HepG2 (cell line): ENCODE measurements around the gene CENPP. TPM values are rescaled to one million over a fixed set of nuclear protein-coding genes. Genes with fewer than 3 reads are reported as not detected.

ENCODE experiments used
- ATAC-seq: fragments of 200-7000 bp; cut with Tn5 transposase; 3 replicates; pipeline ENCODE4 v1.9.1; 2020; ENCODE audit warnings: mild to moderate bottlenecking, moderate library complexity
- BruUV-seq: library from RNA; stranded (reverse); fragments of 400-500 nt; replicated peaks from 2 replicates; lab custom pipeline; 2021; lab: Mats Ljungman, UMichigan
- CTCF ChIA-PET: fragments of 300-600 bp; formaldehyde crosslinking; extraction: SDS; loops from one replicate; lab custom pipeline; 2021; ENCODE audit warnings: low total read pairs, inconsistent platforms, low intra/inter-chr PET ratio; lab: Yijun Ruan, JAX
- POLR2A ChIA-PET: fragments of 350-600 bp; sonication (Branson Sonifier 250); formaldehyde crosslinking; loops from one replicate; lab custom pipeline; 2020; ENCODE audit warnings: antibody characterized with exemption, inconsistent platforms; lab: Yijun Ruan, JAX
- DNase-seq: peaks from one replicate; pipeline ENCODE4 v3.0.0-alpha.2; 2015; ENCODE audit warnings: low spot score
- FAIRE-seq: peaks from 3 replicates; lab custom pipeline; 2011; peaks lifted over from hg19 to GRCh38; lab: Jason Lieb, UNC
- H2AFZ ChIP-seq: one replicate; pipeline ENCODE4 v1.6.1; 2011; ENCODE audit warnings: low read length, inconsistent platforms
- H3K27ac ChIP-seq: fragments of 300-600 bp; 3 replicates; pipeline ENCODE4 v1.8.0; 2011; ENCODE audit warnings: mixed run types, mild to moderate bottlenecking, mixed read lengths, low read length, inconsistent platforms; ENCODE audit not compliant: insufficient read depth; ENCODE audit errors: extremely low read length
- H3K27me3 ChIP-seq, 2 experiments: fragments of 200-600 bp in 1 of 2; 2 replicates in 1 of 2; 3 replicates in 1 of 2; pipeline versions ENCODE4 v1.6.0 to v1.8.0; 2011; ENCODE audit warnings: low read length in 2 of 2, mild to moderate bottlenecking in 2 of 2, moderate library complexity in 2 of 2, inconsistent platforms in 1 of 2; ENCODE audit not compliant: insufficient read depth in 2 of 2, control insufficient read depth in 1 of 2
- H3K36me3 ChIP-seq, 2 experiments: fragments of 200-600 bp in 1 of 2; replicated peaks in 1 of 2; 2 replicates in 1 of 2; 3 replicates in 1 of 2; pipeline versions ENCODE4 v1.5.1 to v1.8.0; 2011; ENCODE audit warnings: low read length in 2 of 2, inconsistent platforms in 1 of 2; ENCODE audit not compliant: insufficient read depth in 2 of 2, control insufficient read depth in 1 of 2
- H3K4me1 ChIP-seq: 2 replicates; pipeline ENCODE4 v1.5.1; 2012; ENCODE audit warnings: low read length, inconsistent platforms; ENCODE audit not compliant: insufficient read depth
- H3K4me2 ChIP-seq: 2 replicates; pipeline ENCODE4 v1.6.0; 2011; ENCODE audit warnings: low read depth, low read length, inconsistent platforms
- H3K4me3 ChIP-seq, 3 experiments: fragments of 200-600 bp in 1 of 3; sonication (generic), shearing (Covaris generic) in 1 of 3; replicated peaks in 1 of 3; 2 replicates each; pipeline ENCODE4 v1.5.1; 2011 to 2016; ENCODE audit warnings: low read length in 3 of 3, inconsistent platforms in 2 of 3, low read depth in 2 of 3, mild to moderate bottlenecking in 2 of 3, control low read depth in 1 of 3, mixed read lengths in 1 of 3; ENCODE audit not compliant: insufficient read depth in 1 of 3
- H3K79me2 ChIP-seq: one replicate; pipeline ENCODE4 v1.6.1; 2011; ENCODE audit warnings: low read length, inconsistent platforms; ENCODE audit not compliant: insufficient read depth
- H3K9ac ChIP-seq: 2 replicates; pipeline ENCODE4 v1.6.0; 2011; ENCODE audit warnings: mild to moderate bottlenecking, low read depth, low read length, inconsistent platforms; ENCODE audit not compliant: insufficient read depth
- H3K9me3 ChIP-seq: 2 replicates; pipeline ENCODE4 v1.5.1; 2012; ENCODE audit warnings: mild to moderate bottlenecking, low read length
- H4K20me1 ChIP-seq: 2 replicates; pipeline ENCODE4 v1.6.0; 2011; ENCODE audit warnings: inconsistent platforms, mild to moderate bottlenecking, low read length, moderate library complexity; ENCODE audit not compliant: insufficient read depth
- CHD4 ChIP-seq: fragments of 200-600 bp; sonication (generic); IDR thresholded peaks from 2 replicates; pipeline ENCODE4 v1.7.0; 2017; ENCODE audit warnings: mild to moderate bottlenecking, low read length, borderline replicate concordance
- FOXP1 ChIP-seq, 2 experiments: fragments of 450-650 bp in 1 of 2; IDR thresholded peaks; 2 replicates each; pipeline ENCODE4 v1.6.1; 2017 to 2018; ENCODE audit warnings: antibody characterized with exemption in 1 of 2
- GFI1 ChIP-seq: sonication (generic); formaldehyde crosslinking; IDR thresholded peaks from 2 replicates; pipeline ENCODE4 v1.5.0; 2020; ENCODE audit warnings: missing genetic modification reagents, mild to moderate bottlenecking, borderline replicate concordance
- NFE2L2 ChIP-seq: fragments of 150-350 bp; IDR thresholded peaks from 2 replicates; pipeline ENCODE4 v1.6.1; 2014; ENCODE audit warnings: low read length
- SALL1 ChIP-seq: sonication (generic); formaldehyde crosslinking; IDR thresholded peaks from 2 replicates; pipeline ENCODE4 v1.8.0; 2022; ENCODE audit warnings: mild to moderate bottlenecking, missing genetic modification reagents
- SRY ChIP-seq: sonication (generic); formaldehyde crosslinking; IDR thresholded peaks from 2 replicates; pipeline ENCODE4 v1.8.0; 2022; ENCODE audit warnings: mild to moderate bottlenecking, missing genetic modification reagents
- XBP1 ChIP-seq: sonication (generic); formaldehyde crosslinking; IDR thresholded peaks from 2 replicates; pipeline ENCODE4 v1.5.0; 2020; ENCODE audit warnings: missing genetic modification reagents
- ZFP90 ChIP-seq: sonication (generic); formaldehyde crosslinking; IDR thresholded peaks from 2 replicates; pipeline ENCODE4 v1.8.0; 2022; ENCODE audit warnings: missing genetic modification reagents, mild to moderate bottlenecking, inconsistent platforms, borderline replicate concordance
- ZNF24 ChIP-seq: fragments of 450-650 bp; IDR thresholded peaks from 2 replicates; pipeline ENCODE4 v1.6.1; 2017; ENCODE audit warnings: antibody characterized with exemption, mild to moderate bottlenecking
- ZNF678 ChIP-seq: sonication (generic); formaldehyde crosslinking; IDR thresholded peaks from 2 replicates; pipeline ENCODE4 v1.4.0; 2020; ENCODE audit warnings: mild to moderate bottlenecking, missing genetic modification reagents
- ZNF75D ChIP-seq: sonication (generic); formaldehyde crosslinking; IDR thresholded peaks from 2 replicates; pipeline ENCODE4 v1.8.1; 2023; ENCODE audit warnings: missing genetic modification reagents, mild to moderate bottlenecking, borderline replicate concordance
- WGBS: methylation state at CpG from one replicate; pipeline ENCODE4 v1.1.6; 2017; ENCODE audit warnings: low lambda C conversion rate; 5-methylcytosine and 5-hydroxymethylcytosine counted together
- in situ Hi-C: cut with HindIII; loops from 2 replicates; pipeline ENCODE4 v1.10.0; 2017; ENCODE audit warnings: low pct_unique_long_range_greater_than_20kb; ENCODE audit not compliant: extremely low pct_ligation_motif_present
- intact Hi-C: fragments of 100-400 bp; cut with micrococcal nuclease; formaldehyde crosslinking; loops from one replicate; pipeline ENCODE4 v1.10.0; 2022; ENCODE audit not compliant: unreplicated experiment
- polyA plus RNA-seq, 8 experiments: library from polyadenylated mRNA; depleted of rRNA in 3 of 8; stranded (reverse) in 7 of 8; unstranded in 1 of 8; fragments of >200 nt; fragmentation: Illumina TruSeq in 4 of 8; extraction: Trizol in 4 of 8; gene quantifications; 2 replicates each; pipeline versions ENCODE4 v1.2.1 to v1.2.3, GENCODE V29; 2011 to 2016; ENCODE audit warnings: low read depth in 4 of 8, missing spikeins in 1 of 8, mixed read lengths in 1 of 8; ENCODE audit not compliant: insufficient read depth in 1 of 8
- total RNA-seq, 5 experiments: library from RNA; depleted of rRNA; stranded (reverse); fragments of >200 nt; fragmentation: Illumina TruSeq; extraction: Trizol; gene quantifications; 2 replicates each; pipeline ENCODE4 v1.2.3, GENCODE V29; 2016; ENCODE audit warnings: low read depth in 1 of 5
- TF ChIP-seq, protein P1 (sequence below): sonication (generic); formaldehyde crosslinking; IDR thresholded peaks from 2 replicates; pipeline ENCODE4 v1.9.0; 2021; ENCODE audit warnings: missing genetic modification reagents, borderline replicate concordance
- TF ChIP-seq, protein P2 (sequence below): sonication (generic); formaldehyde crosslinking; IDR thresholded peaks from 2 replicates; pipeline ENCODE4; 2020; ENCODE audit warnings: missing genetic modification reagents, mild to moderate bottlenecking, borderline replicate concordance

The CENPP gene
- total and polyA plus RNA-seq, 2 of the 13 experiments (the other 11 are each of a cell fraction or from before 2014, with no cell fraction given), result 2.0 to 11.4 TPM

DNA sequence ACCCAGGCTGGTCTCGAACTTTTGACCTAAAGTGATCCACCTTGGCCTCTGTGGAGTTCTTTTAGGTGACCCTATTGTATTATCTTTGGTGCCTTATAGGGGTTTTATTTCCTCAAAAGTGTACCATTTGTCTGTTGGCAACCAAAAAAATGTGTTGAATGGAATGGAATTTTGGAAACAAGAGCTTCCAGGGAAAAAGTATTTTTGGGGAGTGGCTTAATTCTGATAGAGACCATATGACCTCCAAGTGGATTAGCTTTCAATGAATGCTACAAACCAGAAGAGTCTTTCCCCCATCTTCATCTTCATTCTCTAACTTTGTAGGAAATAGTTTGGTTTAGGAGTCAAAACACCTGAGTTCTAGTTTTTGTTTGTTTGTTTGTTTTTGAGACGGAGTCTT lies 82.1 kb downstream of the CENPP start:
- POLR2A ChIA-PET, result no interaction called here

More for the DNA sequence above, 82.1 kb downstream of the CENPP start:
- no peak overlapping the region for H3K4me3 ChIP-seq
- no peaks in the 10 kb centered on the region for H3K9me3 ChIP-seq
- H3K4me1 ChIP-seq, result no peaks in the 10 kb centered on the region
- 86% methylated on average over 2 of the region's 2 CpGs for WGBS
- H3K9ac ChIP-seq, result no peak overlapping the region
- CTCF ChIA-PET, result no interaction called here
- ATAC-seq (no peak), FAIRE-seq (no peak), DNase-seq (no peak)
- no TSS peak for BruUV-seq
- in situ Hi-C loops, result no loop called here
- no peak overlapping the region for H3K27ac ChIP-seq
- H3K36me3 ChIP-seq, result no peaks in the 10 kb centered on the region
- intact Hi-C loops, result no loop called here
- H2AFZ ChIP-seq, result no peak overlapping the region
- H3K4me2 ChIP-seq, result no peak overlapping the region
- no peak for TF ChIP-seq NFE2L2
- TF ChIP-seq, protein P1, sequence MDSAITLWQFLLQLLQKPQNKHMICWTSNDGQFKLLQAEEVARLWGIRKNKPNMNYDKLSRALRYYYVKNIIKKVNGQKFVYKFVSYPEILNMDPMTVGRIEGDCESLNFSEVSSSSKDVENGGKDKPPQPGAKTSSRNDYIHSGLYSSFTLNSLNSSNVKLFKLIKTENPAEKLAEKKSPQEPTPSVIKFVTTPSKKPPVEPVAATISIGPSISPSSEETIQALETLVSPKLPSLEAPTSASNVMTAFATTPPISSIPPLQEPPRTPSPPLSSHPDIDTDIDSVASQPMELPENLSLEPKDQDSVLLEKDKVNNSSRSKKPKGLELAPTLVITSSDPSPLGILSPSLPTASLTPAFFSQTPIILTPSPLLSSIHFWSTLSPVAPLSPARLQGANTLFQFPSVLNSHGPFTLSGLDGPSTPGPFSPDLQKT, result no peak
- TF ChIP-seq FOXP1 (IDR thresholded peaks at IDR 0.05), result no peak
- no peak for TF ChIP-seq FOXP1 (CRISPR knock-in tag; IDR thresholded peaks at IDR 0.05)
- TF ChIP-seq ZFP90 (CRISPR knock-in tag), result no peak
- no peak for TF ChIP-seq ZNF678 (CRISPR knock-in tag)
- TF ChIP-seq, protein P2, sequence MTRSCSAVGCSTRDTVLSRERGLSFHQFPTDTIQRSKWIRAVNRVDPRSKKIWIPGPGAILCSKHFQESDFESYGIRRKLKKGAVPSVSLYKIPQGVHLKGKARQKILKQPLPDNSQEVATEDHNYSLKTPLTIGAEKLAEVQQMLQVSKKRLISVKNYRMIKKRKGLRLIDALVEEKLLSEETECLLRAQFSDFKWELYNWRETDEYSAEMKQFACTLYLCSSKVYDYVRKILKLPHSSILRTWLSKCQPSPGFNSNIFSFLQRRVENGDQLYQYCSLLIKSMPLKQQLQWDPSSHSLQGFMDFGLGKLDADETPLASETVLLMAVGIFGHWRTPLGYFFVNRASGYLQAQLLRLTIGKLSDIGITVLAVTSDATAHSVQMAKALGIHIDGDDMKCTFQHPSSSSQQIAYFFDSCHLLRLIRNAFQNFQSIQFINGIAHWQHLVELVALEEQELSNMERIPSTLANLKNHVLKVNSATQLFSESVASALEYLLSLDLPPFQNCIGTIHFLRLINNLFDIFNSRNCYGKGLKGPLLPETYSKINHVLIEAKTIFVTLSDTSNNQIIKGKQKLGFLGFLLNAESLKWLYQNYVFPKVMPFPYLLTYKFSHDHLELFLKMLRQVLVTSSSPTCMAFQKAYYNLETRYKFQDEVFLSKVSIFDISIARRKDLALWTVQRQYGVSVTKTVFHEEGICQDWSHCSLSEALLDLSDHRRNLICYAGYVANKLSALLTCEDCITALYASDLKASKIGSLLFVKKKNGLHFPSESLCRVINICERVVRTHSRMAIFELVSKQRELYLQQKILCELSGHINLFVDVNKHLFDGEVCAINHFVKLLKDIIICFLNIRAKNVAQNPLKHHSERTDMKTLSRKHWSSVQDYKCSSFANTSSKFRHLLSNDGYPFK (CRISPR knock-in tag), result no peak
- no peak for TF ChIP-seq ZNF75D (CRISPR knock-in tag)
- TF ChIP-seq GFI1, result no peak
- TF ChIP-seq SALL1, result no peak
- TF ChIP-seq XBP1 (CRISPR knock-in tag), result no peak
- no peak for TF ChIP-seq ZNF24
- TF ChIP-seq CHD4, result no peak
- no peak for TF ChIP-seq SRY (CRISPR knock-in tag)
- no peaks in the 10 kb centered on the region for H4K20me1 ChIP-seq
- no peaks in the 10 kb centered on the region for H3K79me2 ChIP-seq
- H3K27me3 ChIP-seq, result no peaks in the 10 kb centered on the region
